OCI-M2 (cell line): ENCODE data around the gene MVK.
A peak's percentile ranks its signal among the peaks of the same experiment; 100 is the strongest.

Experiments used
- DNase-seq: peaks from one replicate; lab custom pipeline; 2025; ENCODE audit not compliant: unreplicated experiment; lab: John Stamatoyannopoulos, UW

The MVK gene

DNA sequence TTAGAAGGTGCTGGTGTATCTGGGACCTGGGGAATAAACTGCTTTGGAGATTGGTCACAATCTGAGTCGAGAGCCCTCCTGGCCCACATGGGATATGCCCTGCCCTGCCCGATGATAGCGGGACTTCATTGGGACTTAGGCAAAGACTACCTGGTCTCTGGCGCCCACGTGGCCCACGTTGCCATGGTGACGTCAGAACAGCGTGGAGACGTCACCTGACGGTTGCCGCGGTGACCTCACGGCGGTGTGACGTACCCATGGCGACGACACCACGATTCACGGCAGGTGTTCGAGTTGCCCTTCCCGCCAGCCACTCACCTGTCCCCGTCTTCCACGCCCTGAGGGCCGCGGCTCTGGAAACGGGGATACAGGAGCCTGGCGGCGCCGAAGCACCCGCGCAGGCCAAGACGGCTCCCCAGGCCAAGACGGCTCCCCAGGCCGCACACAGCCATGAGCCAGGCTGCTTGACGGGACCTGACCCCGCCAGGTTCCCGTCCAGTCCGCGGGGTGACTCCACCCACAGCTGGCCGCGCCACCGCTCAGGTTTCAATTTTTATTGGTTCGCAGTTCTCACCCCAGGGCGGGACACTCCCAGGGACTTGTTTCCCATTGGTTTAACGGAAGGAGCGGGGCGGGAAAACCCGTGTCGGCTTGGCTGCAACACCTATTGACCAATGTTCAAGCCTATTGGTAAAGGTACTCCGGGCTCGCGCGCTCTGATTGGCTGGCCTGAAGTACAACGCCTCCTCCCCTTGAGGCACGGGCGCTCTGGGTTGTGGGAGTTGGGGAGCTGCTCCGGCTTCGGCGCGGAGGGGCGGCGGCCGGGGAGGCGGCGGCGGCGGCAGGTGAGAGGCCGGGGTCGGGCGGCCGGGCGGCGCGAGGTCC, at the start of gene MVK, which contains the start of gene MMAB:
TSS of gene MVK (plus strand) at position 766 of the 885 bp plus-strand sequence. CDS start 1,029 bp downstream, outside the sequence.
TSS of gene MMAB (minus strand) at position 476 of the 885 bp plus-strand sequence. CDS start at position 452, 24 bp downstream.
- DNase-seq, result peak; percentile 80

DNA sequence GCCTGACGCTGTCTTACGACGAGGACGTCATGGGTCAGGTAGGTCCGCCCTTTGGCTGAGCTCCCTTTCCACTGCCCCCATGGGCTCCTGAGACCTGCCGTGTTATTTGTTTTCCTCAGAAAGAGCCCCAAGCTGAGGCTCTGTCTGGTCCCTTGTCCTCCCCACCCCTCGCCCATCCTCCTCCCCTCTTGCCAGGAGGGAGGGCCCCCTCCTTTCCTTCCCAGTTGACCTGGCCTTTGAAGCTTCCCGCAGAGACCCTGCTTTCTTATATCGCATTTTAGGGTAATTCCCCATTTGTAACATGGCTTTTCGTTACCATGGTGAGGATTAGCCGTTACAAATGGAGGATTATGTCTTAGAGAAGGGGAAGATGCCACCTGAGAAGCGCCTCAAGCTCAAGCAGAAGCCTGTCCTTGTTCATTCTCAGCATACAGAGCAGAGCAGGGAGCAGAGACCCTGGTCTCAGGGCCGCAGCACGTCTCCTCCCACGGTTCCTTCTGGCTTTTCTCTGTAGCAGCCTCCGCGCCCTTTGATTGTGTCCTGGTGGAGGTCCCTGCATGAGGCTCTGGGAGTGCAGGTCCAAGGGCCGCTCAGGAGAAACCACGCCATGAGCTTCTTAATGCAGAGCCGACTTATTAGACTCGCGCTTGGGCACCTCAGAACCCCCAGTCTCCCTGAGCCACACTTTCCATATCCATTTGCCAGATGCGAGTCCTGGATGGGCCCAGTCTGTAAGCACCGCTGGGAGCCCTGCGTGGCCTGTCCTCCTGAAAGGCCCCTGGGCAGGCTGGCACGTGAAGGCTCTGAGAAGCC, 48.9 kb upstream of the MVK start:
- no peak for DNase-seq

DNA sequence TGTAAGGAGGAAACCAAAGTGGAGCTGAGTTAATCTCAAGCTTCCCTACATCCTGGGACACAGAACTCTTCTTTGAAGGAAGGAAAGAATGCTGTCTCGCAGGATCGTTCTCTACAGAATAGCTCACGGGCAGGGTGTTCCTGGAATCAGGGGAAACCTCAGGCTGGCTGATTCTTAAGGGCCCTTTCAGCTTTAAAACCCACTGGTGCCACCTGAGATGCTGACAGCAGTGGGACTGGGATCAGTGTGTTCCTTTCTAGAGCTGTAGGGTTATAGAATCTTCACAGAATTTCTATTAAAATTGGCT, 48.4 kb upstream of the MVK start:
- no peak for DNase-seq

DNA sequence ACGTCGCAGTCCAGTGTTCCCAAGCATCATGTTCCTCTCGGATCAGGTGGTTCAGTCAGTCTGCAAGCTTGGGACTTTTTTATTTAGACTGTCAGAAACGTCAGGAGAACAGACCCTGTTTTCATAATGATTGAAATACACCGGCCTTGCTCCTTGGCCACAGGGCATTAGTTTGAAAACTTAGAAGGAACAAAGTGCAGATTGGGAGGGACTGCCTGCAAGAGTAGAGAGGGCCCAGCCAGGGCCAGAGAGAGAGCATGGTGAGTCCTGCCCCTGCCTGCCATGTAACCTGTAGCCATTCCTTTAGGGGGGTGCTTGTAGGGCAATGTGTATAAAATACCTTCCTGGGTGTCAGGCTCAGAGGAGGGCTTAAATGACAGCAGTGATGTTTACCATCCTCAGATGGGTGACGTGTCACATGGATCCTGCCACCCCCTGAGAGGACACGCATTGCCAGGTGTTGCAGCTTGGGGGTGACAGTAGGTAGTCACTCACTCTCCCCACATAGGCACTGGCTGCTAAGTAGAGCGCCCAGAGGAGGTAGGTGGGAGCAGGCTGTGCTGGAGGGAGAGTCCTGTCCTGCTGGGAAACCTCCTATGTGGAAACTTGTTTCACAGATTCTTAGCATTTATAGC, 46.0 kb upstream of the MVK start:
- no peak for DNase-seq

DNA sequence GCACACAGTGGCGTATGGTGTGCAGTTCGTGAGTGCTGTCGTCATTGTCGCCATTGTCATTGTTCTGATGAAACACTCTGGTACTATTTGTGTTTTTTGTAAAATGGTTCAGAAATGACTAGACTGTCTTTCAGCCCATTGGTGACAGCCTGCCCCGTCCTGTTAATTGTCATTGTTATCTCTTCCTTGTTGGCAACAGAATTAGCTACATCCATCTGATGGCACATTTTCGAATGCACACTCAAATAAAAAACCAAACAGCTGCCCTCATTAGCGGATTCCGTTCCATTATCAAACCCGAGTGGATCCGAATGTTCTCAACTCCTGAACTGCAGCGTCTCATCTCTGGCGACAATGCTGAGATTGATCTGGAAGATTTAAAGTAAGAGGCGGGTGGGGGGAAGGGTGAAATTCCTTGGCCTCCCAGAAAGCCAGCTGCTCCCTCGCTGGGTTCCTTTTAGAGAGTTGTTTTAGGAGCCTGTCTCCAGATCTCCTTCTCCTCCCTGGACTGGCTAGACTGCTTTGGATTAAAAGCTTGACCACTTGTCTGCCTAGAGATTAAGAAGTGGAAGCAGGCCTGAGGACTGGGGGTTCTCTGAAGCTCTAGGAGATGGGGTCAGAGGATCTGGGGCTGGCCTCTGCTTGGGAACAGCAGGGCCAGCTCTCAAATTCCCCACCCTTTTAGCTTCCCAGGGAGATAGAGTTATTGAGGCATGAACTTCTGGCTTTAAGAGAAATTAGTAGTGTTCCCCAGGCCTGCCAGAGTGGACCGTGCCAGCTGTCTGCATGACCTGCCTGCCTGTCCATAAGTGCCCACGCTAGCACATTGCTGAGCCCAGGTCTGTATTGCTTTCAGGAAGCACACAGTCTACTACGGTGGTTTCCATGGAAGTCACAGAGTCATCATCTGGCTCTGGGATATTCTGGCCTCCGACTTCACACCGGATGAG, 43.6 kb upstream of the MVK start:
- DNase-seq, result no peak

DNA sequence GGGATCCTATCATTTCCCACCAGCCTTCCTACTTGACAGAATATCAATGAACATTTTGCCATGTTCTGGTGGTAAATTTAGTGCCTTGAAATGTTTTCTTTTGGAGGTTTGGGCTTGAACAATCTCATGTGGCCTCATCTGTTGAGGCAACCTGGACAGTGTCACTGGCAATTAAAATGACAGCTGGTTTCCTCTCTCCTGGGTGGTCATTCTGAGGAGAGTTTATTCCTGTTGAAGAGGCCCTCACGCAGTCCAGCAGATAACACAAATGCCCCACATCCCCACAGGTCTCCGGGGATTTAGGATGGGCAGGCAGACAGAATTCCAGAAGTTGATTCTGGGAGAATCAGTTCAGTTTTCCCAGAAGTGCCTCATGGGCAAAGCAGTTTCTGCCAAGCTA, 42.2 kb upstream of the MVK start:
- no peak for DNase-seq

DNA sequence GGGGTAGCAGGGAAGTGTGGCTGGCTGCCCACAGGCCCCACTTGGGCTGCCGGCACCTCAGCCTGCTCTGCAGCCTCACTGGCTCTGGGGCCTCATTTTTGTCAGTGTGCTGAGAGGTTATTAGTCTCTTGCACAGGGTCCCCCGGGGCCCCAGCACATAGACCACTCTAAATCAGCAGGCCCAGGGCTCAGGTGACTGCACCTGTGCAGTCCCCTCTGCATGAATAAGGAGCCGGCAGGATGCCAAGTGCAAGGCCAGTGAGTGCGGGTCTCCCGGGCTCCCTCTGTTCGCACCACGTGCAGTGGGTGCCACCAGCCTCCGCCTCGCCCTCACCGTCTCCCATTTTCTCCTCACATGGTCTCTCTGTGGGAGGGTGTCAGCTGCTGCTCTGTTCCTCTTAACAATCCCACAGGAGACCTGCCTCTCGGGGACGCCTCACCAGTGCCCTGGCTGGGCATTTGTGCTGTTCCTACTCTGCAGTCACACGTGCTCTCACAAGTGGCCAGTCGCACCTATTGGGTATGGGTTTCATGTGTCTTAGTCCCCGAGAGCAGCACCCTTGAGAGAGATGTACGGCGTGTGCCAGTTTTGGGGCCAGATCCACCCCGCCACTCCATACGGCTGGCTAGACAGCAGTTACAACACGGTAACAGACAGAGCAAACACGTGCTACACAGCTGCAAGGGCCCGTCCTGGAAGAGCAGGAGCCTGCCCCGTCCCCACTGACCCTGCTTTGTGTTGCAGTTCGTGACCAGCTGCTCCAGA, 40.7 kb upstream of the MVK start:
- no peak for DNase-seq

DNA sequence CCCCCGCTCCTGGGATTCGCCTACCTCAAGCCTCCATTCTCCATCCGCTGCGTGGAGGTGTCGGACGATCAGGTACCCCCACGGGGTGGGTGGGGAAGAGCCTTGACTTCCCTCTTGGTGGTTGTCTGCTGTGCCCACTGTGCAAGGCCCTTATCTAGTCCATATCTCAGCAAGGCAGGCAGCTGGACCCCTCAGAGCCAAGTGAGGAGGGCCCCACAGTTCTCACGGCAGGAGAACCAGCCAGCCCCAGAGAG, 40.2 kb upstream of the MVK start:
- DNase-seq, result no peak

DNA sequence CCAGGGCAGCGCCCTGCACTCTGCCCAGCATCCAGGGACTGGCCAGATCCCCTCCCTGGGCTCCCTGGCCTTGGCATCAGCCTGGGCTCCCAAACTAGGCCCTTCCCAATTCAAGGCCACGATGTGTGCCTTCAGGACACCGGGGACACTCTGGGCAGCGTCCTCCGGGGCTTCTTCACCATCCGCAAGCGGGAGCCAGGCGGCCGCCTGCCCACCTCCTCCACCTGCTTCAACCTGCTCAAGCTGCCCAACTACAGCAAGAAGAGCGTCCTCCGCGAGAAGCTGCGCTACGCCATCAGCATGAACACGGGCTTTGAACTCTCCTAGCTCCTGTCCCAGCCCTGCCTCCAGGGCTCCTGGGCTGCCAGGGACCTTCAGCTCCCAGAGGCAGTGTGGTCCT, 39.1 kb upstream of the MVK start:
- DNase-seq, result no peak

DNA sequence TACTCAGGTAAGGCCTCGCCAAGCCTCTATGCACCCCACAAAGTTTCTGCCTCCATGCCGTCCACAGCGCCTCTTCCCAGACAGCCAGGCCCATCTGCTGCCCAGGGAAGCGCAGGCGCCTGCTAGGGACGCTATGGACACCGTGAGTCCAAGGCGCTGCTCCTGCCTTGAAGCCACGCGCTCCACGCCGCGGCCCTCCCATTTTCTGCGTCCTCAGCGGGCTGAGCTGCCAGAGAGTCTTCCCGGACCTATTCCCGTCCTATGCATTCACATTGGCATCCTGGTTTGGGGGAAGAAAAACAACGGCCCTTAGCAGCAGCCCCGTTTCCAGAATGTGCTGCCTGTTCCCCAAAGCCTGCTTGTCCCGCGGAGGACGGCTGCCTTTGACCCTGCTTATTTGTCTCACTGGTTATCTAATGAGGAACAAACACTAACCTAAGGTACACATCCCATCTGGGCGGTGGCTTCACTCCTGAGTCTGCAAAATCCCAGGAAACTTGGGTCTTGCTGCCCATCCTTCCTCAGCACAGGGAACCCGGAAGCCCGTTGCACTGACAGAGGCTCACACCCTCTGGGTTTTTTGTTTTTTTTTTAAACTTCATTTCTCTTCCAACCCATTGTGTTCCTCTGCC, 38.2 kb upstream of the MVK start:
- no peak for DNase-seq

DNA sequence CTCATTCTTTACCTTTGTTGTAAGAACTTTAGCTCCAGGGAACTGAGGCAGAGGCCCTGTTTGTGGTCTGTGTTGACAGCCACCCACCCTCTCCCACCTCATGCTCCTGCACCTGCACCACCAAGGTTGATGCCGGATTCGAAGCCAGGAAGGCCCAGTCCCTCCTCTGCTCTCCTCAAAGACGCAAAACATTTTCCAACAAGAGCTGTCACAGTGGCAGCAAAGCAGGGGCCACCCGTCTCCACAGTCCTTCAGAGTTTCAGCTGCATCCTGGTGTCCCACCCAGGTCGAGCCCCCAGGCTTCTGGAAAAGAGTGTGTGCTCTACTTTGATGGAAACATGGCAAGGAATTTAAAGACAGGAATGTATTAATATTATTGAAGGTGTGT, 37.7 kb upstream of the MVK start:
- DNase-seq, result no peak

DNA sequence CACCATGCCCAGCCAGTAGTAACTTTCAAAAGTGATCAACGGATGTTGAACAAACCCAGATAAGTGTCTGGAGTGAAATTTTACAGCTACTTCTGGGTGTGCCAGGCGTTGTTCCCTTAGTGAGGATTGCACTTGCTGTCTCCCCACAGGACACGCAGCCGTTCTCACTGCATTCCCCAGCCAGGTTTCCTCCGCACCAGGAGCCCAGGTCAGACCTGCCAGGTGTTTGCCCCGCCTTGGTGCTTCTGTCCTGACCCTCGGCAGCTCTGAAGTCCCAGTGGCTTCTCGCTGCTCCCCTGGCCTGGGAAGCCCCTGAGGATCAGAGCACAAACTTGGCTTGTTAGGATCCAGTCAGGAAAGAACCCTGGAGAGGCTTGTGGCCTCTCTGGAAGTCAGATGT, 36.5 kb upstream of the MVK start:
- DNase-seq, result no peak

DNA sequence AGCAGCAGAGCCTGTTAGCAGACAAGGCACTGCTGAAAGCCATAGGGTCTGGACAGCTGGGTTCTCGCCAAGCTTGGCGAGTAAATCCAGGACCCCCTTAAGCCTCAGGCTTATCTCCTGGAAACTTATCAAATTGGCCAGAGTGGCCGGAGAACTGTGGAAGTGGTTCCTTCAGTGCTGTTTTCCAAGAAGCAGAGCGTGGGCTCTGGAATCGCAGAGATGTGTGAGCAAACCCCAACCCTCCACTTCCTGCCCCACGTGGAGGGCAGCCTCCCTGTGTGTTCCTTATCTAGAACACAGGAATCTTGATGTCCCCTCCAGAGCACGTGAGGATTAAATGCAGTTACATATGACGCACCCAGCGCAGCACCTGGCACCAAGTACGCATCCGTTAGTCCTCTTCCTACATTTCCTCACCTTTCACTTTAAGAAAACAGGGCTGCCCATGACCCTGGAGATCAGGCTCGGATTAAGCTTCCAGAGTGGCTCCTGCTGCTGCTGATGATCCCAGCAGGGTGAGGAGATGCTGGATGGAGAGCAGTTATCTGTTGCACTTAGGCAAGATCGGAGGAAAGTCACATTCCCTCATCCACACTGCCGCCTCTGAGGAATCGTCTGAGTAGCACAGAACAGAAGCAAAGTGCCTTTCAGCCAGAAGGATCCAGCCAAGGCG, 35.3 kb upstream of the MVK start:
- no peak for DNase-seq

DNA sequence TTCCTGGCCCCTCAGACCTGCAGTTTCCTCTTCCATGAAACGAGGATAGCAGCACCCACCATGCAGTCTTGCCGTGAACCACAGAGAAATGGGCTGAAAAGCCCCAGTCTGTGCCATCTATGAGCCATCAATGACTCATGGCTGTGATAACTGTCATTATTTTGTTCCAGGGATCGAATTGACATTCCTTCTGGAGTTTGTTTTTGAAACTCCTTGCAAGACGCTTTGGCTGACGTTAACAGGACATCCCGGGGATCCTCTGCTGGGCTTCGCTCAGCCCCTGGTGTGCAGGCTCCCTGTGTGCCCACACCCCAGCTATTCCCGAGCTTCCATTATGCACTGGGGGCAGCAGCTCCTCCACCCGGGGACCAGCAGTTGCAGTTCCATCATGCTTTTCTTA, 34.1 kb upstream of the MVK start:
- no peak for DNase-seq

DNA sequence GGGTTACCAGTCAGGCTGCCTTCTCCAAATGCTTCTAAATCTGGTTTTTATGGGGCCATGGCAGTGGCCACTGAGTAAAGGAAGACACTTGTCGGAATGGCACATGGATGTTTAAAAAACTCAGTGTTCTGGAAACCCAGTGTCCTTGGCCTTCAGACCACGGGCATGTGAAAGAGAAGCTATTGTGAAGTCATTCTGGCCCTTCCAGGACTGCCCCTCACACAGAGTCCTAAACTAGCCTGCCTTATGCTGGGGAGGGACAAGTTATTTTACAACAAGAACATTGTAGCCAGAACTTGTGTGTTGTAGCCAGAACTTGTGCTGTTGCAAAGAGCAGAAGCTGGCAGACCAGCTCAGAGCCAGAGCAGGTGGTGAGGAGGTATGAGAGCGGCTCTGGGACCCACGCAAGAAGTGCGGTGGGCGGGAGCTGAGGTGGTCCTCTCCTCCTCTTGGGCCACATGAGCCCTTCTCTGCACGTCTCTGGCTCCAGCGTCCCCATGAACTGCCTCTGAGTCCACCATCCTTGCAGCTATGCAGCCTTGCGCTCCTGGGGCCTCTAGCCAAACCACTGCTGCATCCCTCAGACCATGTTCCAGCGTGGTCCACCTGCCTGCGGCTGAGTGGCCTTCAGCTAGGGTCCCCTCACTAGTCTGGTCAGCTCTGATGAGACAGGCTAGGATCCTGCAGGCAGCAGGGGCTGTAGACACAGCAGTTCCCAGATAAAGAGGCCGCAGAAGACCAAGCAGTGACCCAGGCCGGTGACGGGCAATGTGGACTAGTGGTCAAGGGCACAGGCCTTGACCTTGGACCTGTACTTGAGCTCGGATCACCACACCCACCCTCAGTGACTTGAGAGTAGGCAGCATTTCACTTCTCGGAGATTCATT, 32.8 kb upstream of the MVK start:
- no peak for DNase-seq

DNA sequence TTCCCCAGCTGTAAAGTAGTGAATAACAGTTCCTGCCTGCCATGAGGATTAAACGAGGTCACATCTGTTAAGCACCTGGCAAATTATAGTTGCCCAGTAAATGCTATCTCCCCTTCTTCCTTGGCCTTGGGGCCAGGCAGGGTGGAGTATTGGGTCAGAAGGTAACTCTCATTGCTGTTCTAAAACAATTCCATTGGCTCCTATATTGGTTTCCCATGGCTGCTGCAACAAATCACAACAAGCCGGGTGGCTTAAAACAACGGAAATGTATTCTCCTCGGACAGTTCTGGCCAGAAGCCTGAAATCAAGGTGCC, 32.2 kb upstream of the MVK start:
- DNase-seq, result no peak

DNA sequence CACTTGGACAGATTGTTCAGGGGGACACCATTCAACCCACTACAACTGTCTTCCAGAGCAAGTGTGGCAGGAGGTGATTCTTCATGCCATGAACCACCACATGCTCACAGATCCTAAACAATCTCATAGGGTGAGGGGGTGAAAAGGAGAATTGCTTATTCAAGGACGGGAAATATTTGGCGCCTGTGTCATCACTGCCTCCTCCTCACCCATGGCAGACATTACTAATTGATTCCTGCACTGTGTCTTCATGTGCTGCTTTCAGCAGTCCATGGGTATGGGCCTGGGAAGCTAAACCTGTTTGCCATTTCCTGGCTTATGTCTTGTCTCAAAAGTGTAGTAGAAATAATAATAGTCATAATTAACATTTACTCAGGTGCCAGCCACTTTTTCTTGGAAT, 31.6 kb upstream of the MVK start:
- DNase-seq, result no peak

DNA sequence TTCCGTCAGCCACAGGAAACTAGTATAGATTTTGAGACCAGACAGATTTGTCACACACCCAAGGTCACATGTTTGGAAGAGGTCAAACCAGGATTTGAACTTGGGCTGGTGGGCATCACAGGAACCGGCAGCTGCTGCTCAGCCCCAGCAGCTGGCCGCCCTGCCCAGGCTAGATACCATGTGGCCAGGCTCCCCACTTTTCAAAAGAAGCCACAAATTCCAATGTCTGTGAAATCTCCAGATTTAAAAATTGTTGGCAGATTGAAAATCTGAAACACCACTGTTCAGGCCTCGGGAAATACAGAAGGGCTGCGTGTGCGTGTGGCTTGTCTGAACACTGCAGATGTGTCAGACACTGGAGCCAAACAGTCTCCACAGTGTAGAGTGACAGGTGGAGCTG, 30.7 kb upstream of the MVK start:
- no peak for DNase-seq
